Activated T-helper 9 cell treated with anti-CD3 and anti-CD28 coated beads, Interleukin-2, amount 50 U/mL, for 16 hours (primary cell): ENCODE data around the gene FAM53B.

ENCODE experiments used
- DNase-seq: peaks from one replicate; pipeline ENCODE4 v3.0.0-alpha.2; 2020; ENCODE audit warnings: low read depth

FAM53B gene

DNA sequence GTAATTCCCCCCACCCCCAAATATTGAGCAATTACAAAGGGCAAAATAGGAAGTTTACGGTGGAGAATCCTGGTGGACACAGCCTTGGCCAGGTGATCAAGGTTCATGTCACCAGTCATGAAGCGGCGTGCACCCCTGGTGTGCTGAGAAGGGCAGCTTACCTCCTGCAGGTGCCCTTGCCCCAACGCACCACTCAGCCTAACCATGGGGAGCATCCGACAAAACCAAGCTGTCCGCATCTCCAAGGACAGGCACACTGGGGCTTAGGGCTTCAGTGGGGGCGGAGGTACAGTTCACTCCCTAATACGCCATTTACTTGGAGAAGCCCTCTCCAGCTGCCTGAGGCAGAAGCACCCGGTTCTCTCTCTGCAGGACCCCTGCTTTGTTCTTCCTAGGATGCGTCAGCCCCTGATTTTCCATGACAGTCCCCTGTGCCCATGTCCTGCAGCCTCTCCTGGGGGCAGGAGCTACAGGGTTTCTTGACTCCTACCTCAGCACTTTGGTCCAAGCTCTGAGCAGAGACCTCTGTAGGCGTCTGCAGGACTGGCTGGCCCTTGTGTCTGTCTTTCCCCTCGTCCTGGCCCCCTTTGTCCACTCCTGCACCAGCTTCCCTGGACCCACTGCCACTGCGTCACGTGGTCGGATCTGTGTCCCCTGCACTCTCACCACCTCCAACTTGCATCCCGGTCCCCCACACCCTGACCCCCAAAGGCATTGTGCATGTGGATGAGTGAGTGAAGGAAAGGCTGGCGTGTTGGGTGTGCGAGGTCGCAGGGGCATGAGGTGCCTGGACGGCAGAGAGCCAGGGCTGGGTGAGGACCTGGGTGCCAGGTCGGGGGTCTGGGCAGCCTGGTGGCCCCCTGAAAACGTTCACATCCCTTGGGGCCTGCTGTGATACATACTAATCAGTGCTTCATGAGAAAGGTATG lies 168.8 kb downstream of the FAM53B start:
- no peak for DNase-seq

DNA sequence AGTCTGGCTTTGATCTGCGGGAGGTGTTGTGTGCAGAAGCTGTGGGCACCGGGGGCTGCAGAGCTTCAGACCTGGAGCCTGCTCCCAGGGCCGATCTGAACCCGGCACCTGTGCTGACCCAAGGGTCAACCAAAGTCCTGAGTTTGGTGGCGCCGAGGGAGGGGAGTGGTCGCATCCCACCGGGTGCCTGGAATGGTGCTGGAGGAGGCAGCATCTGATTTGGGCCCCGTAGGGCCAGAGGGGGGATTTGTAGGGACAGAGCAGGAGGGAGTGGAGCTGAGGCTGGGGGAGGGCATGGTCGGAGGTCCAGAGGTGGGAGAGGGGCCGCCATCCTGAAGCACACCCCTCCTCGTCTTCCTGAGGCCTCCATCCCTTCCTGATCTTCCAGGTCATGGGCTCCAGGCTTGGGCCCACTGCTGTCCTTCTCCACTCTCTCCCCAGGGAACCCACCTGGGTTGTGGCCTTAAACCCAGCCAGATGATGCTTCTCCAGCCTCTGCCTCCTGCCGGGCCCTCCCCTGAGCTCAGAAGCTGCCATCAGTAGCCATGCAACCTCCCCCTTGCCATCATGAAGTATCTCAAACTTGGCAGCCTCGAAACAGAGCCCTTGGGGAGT lies 169.6 kb downstream of the FAM53B start:
- no peak for DNase-seq

DNA sequence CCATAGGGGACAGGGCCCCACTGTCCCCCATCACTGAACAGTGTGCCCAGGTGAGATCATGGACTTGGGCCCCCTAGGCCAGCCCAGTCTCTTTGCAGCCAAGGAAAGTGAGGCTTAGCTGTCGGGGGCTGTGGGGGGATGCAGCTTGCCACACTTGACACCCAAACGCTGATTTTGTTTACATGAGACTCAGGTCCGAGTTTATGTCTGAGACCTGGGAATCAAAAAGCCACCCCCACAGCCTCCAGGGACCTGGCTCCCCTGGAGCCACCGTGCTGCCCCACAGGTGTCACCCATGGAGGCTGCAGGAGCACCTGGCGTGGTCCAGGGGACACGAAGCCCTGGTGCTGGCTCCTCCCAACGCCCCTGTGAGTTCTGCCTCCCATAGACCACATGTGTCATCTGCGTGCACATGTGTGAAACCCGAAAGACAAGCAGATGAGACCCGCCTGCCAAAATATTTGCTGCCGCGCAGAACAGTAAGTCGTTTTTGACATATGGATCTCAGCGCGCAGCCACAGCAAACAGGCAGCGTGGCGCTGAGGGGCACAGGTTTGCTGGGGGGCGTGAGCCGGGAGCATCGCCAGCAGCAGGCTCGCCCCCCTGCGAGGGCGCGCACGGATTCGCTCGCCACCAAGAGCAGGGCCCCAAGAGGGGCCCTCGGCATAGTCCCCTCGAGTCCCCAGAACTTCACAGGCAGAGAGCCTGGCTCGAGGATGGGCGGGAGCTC lies 170.3 kb downstream of the FAM53B start:
- DNase-seq: no peak

- no peak for DNase-seq
Observed at GRCh38 chr10:124572751-124573150, 171.4 kb downstream of the FAM53B start.

DNA sequence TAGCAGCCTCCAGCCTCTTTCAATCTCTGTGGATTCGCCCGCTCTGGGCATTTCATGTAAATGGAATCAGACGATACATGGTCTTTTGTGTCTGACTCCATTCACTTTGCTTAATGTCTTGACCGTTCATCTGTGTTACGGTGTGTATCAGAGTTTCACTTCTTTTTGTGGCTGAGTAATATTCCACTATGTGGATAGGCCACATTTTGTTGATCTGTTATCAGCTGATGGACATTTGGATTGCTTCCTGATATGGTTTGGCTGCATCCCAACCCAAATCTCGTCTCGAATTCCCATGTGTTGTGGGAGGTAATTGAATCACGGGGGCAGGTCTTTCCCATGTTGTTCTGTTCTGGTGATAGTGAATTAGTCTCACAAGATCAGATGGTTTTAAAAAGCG lies 173.5 kb downstream of the FAM53B start:
- no peak for DNase-seq

DNA sequence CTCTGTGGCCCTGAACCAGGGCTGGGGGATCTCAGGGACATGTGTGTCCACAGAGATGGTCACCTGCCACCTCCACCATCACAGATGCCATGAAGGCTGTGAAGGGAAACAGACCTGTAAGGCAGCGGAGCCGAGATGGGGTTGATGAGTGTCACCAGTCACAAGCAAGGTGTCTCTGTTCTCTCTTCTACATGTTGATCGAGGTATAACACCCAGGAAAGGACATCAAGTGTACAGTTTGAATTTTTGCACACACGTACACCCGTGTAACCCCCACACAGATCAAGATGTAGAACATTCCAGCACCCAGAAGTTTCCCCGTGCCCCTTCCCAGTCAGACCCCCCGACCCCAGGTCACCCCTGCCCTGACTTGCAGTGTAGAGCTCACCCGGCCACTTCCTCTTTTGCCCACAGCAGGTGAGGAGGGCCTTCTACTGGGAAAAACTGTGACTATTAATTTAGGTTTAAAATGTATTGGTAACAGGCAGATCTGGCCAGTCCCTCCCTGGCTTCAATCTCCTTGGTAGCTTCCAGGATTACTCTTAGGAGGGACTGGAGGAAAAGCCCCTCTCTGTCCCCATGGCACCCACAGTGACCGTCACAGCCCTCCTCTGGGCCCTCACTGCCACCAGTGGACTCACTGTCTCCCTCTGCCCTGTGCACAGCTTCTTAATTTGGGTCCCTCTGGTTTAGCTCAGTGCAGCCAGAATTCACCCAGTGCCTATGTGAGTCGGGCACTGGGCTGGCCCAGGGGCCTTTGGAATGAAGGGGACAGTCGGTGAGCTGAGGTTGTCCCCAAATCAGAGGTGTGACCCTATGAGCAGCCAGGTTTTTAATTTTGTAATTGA lies 174.3 kb downstream of the FAM53B start:
- DNase-seq: no peak
